GM12874 (cell line): Measurements from ENCODE around the gene ZNF860.

Experiments used
- TF ChIP-seq, protein P1 (sequence below): IDR thresholded peaks from 2 replicates; pipeline ENCODE4 v1.5.1; 2011; ENCODE audit warnings: low read depth, mild to moderate bottlenecking, control low read depth, low read length, moderate library complexity; ENCODE audit not compliant: insufficient read depth

ZNF860 gene

DNA sequence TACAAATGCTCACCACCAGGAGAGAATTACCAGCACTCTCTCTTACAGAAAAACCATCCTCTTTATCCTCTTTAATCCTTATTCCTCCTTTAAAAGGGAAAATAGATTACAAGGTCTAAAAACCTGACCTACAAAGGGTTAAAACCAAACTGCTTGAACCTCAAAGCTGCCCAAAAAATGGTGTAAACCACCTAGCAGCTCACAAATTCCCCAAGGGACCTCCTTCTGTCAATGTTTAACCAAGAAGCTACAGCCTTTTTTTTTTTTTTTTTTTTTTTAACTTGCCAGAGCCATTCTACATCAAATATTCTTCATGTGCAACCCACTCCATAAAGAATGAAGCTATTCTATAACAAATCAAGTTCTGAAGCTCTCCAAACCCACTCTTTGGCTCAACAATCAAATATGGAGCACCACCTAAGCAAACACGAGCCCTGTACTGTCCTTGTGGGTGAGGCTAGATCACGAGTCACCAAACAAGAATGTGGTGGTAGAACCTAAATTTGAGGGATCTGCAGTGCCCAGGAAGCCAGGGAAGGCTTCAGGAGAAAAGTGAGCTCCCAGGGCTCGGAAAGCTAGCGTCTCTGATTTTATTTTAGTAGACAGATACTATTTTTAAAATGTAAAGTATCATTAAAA is 20.6 kb upstream of the ZNF860 start:
- TF ChIP-seq, protein P1, sequence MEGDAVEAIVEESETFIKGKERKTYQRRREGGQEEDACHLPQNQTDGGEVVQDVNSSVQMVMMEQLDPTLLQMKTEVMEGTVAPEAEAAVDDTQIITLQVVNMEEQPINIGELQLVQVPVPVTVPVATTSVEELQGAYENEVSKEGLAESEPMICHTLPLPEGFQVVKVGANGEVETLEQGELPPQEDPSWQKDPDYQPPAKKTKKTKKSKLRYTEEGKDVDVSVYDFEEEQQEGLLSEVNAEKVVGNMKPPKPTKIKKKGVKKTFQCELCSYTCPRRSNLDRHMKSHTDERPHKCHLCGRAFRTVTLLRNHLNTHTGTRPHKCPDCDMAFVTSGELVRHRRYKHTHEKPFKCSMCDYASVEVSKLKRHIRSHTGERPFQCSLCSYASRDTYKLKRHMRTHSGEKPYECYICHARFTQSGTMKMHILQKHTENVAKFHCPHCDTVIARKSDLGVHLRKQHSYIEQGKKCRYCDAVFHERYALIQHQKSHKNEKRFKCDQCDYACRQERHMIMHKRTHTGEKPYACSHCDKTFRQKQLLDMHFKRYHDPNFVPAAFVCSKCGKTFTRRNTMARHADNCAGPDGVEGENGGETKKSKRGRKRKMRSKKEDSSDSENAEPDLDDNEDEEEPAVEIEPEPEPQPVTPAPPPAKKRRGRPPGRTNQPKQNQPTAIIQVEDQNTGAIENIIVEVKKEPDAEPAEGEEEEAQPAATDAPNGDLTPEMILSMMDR: no peak

DNA sequence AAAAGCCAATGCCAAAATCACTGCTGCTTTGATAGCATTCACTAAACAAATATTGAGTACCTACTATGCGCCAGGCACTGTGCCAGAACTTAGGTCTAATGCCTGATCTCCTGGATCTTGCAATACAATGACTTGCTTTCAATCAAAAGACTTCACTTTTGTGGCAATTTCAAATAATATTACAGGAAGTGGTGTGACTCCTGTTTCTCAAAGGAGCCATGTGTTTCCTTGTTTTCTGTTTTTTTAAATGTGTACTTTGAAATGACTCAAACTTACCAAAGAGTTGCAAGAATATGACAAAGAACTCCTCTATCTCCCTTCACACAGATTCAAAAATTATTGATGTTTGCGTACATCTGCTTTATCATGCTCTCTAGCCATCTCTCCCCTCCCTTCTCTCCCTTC is 18.7 kb upstream of the ZNF860 start:
- TF ChIP-seq, protein P1: no peak

DNA sequence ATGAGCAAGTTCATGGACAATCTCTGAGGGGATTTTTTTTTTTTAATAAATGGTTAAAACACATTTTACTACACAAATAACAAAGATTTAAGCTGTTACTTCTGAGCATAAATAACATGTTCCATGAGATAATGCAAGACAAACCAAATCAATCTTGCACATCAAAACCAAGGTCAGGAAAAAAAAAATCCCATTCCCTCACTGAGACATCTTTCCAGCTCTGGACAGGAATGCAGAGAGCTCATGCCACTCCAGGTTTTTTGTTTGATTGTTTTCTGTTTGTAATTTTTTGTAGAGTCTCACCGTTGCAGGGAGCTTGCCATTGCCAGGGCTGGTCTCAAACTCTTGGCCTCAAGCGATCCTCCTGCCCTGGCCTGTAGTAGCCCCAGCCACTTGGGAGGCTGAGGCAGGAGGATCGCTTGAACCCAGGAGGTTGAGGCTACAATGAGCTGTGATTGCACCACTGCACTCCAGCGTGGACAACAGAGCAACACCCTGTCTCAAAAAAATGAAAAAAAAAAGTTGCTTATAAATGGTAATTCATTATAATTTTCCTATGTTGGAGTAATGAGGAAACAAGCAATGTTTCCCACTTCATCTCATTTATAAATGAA is 14.5 kb upstream of the ZNF860 start:
- TF ChIP-seq, protein P1: no peak

DNA sequence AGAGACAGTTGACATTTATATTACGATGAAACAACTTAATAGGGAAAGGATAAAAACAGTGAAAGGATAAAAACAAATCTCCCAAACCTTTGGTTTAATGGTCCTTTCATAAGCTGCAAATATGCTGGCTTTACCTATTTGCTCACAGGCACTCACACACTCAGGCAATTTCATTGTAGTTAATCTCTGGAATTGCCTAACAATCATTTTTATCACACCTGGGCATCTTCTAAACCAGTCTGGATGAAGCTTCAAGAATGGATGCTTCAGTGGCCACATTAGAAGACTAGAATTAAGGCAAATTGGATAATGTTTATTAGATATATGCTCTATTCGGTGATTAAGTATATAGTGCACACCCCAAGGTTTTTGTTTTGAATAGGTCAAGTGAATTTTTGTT is 14.0 kb upstream of the ZNF860 start:
- TF ChIP-seq, protein P1: no peak

- TF ChIP-seq, protein P1: no peak
Observed at GRCh38 chr3:31968369-31968926, 13.1 kb upstream of the ZNF860 start.

GRCh38 chr3:31968927-31969418 is 12.6 kb upstream of the ZNF860 start:
- TF ChIP-seq, protein P1: no peak

DNA sequence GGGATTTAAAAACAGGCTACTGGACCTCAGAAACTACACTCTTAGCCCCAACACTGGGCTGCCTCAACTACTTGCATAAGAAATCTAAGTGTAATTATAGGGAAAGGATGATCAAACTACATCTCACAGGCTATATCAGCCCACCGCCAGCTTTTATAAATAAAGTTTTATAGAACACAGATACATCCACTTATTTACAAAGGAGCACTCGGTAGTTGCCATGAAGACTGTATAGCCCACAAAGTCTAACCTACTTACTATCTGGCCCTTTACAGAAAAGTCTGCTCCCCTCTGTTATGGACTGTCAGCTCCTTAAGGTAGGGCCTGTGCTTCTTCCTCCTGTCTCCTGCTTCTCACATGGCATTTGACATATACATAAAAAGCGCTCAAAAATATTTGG is 9.9 kb upstream of the ZNF860 start:
- TF ChIP-seq, protein P1: no peak
